Endometrial microvascular endothelial cells (primary cell): ENCODE data around the gene TMEM237. TPM values are rescaled to one million over a fixed set of nuclear protein-coding genes. Genes with fewer than 3 reads are reported as not detected.

Source experiments
- in situ Hi-C: cut with HindIII; loops from 2 replicates; pipeline ENCODE4 v1.10.0; 2017; ENCODE audit warnings: low sequenced_read_pairs, low pct_unique_long_range_greater_than_20kb; ENCODE audit errors: inconsistent ontology term
- total RNA-seq: library from RNA; depleted of rRNA; stranded (reverse); fragments of >200 nt; gene quantifications from one replicate; pipeline ENCODE4 v1.2.3, GENCODE V29; 2015; ENCODE audit errors: inconsistent ontology term

Gene TMEM237
- total RNA-seq, 1 donor from 2014 or later = 49.7 TPM

DNA sequence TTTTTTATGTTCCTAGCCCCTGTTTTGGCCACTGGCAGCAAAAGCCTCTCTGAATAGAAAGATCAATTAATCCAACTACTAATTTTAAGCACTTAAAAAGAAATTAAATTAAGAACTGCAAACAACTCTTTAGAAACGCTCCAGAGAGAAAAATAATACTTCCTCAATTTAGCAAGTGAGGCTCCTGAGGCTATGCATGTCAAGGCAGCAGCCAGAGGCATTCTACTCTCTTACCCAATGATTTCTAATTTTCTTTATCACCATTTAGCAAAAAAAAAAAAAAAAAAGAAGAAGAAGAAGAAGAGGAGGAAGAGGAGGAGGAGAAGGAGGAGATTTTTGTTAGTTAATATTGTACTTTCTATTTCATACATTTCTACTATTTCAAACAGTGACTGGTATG is 68.5 kb downstream of the TMEM237 start:
- in situ Hi-C loops = no loop called here

DNA sequence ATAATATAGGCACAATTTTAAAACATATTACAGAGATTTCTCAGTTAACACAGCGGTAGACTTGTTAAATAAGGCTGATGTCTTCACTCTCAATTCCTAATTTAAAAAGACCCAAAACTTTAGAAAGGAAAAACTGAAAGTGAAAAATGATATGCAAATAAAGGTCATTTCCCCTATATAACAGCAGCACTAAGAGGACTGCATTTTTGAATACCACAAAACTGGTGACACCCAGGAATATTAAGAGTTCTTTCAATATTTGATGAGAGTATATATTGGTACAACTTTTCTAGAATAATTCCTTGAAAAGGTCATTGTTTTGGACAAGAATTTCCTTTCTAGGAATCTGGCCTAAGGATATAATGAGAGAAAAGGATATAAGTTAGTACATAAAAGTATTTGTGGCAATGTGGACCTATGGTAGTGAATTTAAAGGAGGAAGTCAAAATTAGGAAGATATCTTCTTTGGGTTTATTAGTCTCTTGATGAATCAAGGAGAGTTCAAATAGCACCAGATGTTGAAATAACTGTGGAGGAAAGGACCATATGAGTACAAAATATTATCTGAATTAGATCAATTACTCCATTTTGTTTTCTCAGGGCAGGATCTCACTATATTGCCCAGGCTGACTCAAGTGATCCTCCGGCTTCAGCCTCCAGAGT is 70.3 kb downstream of the TMEM237 start:
- in situ Hi-C loops = no loop called here

Other genes with a start within 250 kb of the TMEM237 start
- 32.8 TPM for gene TRAK2, start 192.0 kb downstream of the TMEM237 start, total RNA-seq
- gene STRADB, start 191.8 kb downstream of the TMEM237 start, total RNA-seq = 42.8 TPM
- 11.0 TPM for gene MPP4, start 55.1 kb upstream of the TMEM237 start, total RNA-seq
- gene ALS2, start 137.4 kb upstream of the TMEM237 start, total RNA-seq = 27.1 TPM
- not detected for gene CDK15, start 163.0 kb upstream of the TMEM237 start, total RNA-seq